Heart right ventricle (tissue), 16 donors: Measurements from ENCODE around the gene PIK3R1. TPM values are rescaled to one million over a fixed set of nuclear protein-coding genes. Genes with fewer than 3 reads are reported as not detected.

ENCODE experiments used
- ATAC-seq, 8 donors: fragments of 200-7000 bp; cut with Tn5 transposase; one replicate each; pipeline ENCODE4 v1.9.1; 2020; ENCODE audit warnings: mild to moderate bottlenecking in 8 of 8, moderate library complexity in 8 of 8, moderate number of reproducible peaks in 1 of 8
- DNase-seq, 2 donors: peaks; one replicate each; pipeline ENCODE4 v3.0.0-alpha.2; 2020
- H3K27ac ChIP-seq, 10 donors: fragments of 200-600 bp; sonication (generic) in 2 of 10; one replicate each; pipeline versions ENCODE4 v1.5.0 to v1.8.0; 2020 to 2022; ENCODE audit warnings: mild to moderate bottlenecking in 3 of 10
- H3K27me3 ChIP-seq, 7 donors: fragments of 200-600 bp; one replicate each; pipeline ENCODE4 v1.8.0; 2021 to 2022; ENCODE audit warnings: mild to moderate bottlenecking in 2 of 7
- H3K36me3 ChIP-seq, 9 donors: fragments of 200-600 bp; sonication (generic) in 1 of 9; one replicate each; pipeline versions ENCODE4 v1.5.0 to v1.8.0; 2020 to 2022; ENCODE audit warnings: mild to moderate bottlenecking in 2 of 9
- H3K4me1 ChIP-seq, 9 donors: fragments of 200-600 bp; sonication (generic) in 1 of 9; one replicate each; pipeline versions ENCODE4 v1.5.0 to v1.8.0; 2020 to 2022; ENCODE audit warnings: mild to moderate bottlenecking in 4 of 9
- H3K4me3 ChIP-seq, 10 donors: fragments of 200-600 bp; sonication (generic) in 2 of 10; one replicate each; pipeline versions ENCODE4 v1.5.0 to v1.8.0; 2020 to 2022; ENCODE audit warnings: mild to moderate bottlenecking in 7 of 10, moderate library complexity in 2 of 10
- H3K9me3 ChIP-seq, 11 donors: fragments of 200-600 bp in 10 of 11; sonication (generic) in 2 of 11; one replicate each; pipeline versions ENCODE4 v1.5.0 to v1.8.0; 2013 to 2022; ENCODE audit warnings: mild to moderate bottlenecking in 2 of 11, control low read depth in 1 of 11, moderate library complexity in 1 of 11
- WGBS, 2 donors: extraction: QIAGEN DNeasy Blood & Tissue Kit; methylation state at CpG; one replicate each; pipeline ENCODE4 v1.1.7; 2013; ENCODE audit warnings: inconsistent platforms in 1 of 2; 5-methylcytosine and 5-hydroxymethylcytosine counted together
- intact Hi-C, 10 donors: fragments of 100-400 bp; cut with DNase I; formaldehyde crosslinking; loops; one replicate each; pipeline versions ENCODE4 v1.11.1 to v1.14.2; 2022
- polyA plus RNA-seq, 2 donors: library from polyadenylated mRNA; stranded (reverse); fragments of 200-250 nt; gene quantifications; one replicate each; pipeline ENCODE4 v1.2.3, GENCODE V29; 2013
- total RNA-seq, 10 donors: library from RNA; stranded (reverse); fragmentation: NEBNext Ultra II Directional in 3 of 10; extraction: Animal tissue kit (Norgen Biotek cat#: 25700) in 3 of 10; gene quantifications; one replicate each; pipeline versions ENCODE4 v1.2.1 to v1.2.4, GENCODE V29; 2021 to 2023
- TF ChIP-seq, protein P1 (sequence below), 9 donors: fragments of 200-600 bp; sonication (generic) in 2 of 9; IDR thresholded peaks; one replicate each; pipeline versions ENCODE4 v1.5.0 to v1.8.0; 2021 to 2022; ENCODE audit warnings: antibody characterized with exemption in 9 of 9, mild to moderate bottlenecking in 5 of 9, moderate library complexity in 1 of 9
- donor health status: Arrhythmogenic right ventricular cardiomyopathy.
- donor health status: ischemic (EF 13 %, LVEDD 7.1; RV severe dilation, severe dysfunction).
- donor health status: healthy with polysubstance abuse.
- donor health status: DM: no; HTN: yes; CAD: no.
- donor health status: DM: no; HTN: no; CAD: no.
- donor health status: ischemic (EF 25% LVEDD 6.9; RV normal size, moderate dysfunction).
- donor health status: ischemic (EF 25% LVEDD 5.7; RV mildly dilated, moderate dysfunction).
- donor health status: healthy.
- donor health status: DM: yes; HTN: yes; CAD: no.
- donor health status: Ischemic cardiomyopathy.
- donor health status: ischemic (EF 35%, LVEDD 5.7; RV mildly dilated, moderate dysfunction).
- donor health status: nonischemic (EF 11% LVEDD 7.7; RV severe dilation, severe dysfunction).
- donor health status: DM: yes; HTN: yes; CAD: no.
- donor health status: PGD.
- donor health status: ischemic (EF 29% LVEDD 5.4; RV normal size, mild dysfunction).
- donor health status: nonischemic (EF 23%, LVEDD 6.1; RV moderate dilation, normal function).

PIK3R1 gene
- total and polyA plus RNA-seq, 12 donors: 12.2 to 269 (median 125) TPM

- Histone ChIP-seq H3K4me1 (peaks cover 0 to 30% (median 0%) of the 10 kb centered on the region in 9 donors), H3K36me3 (no peaks in the 10 kb centered on the region), H3K27me3 (no peaks in the 10 kb centered on the region), H3K4me3 (no peak overlapping the region), H3K27ac (no peak overlapping the region), H3K9me3 (no peaks in the 10 kb centered on the region)
- intact Hi-C loops: no loop called here
- no peak for DNase-seq
- ATAC-seq: no peak
- TF ChIP-seq, protein P1, sequence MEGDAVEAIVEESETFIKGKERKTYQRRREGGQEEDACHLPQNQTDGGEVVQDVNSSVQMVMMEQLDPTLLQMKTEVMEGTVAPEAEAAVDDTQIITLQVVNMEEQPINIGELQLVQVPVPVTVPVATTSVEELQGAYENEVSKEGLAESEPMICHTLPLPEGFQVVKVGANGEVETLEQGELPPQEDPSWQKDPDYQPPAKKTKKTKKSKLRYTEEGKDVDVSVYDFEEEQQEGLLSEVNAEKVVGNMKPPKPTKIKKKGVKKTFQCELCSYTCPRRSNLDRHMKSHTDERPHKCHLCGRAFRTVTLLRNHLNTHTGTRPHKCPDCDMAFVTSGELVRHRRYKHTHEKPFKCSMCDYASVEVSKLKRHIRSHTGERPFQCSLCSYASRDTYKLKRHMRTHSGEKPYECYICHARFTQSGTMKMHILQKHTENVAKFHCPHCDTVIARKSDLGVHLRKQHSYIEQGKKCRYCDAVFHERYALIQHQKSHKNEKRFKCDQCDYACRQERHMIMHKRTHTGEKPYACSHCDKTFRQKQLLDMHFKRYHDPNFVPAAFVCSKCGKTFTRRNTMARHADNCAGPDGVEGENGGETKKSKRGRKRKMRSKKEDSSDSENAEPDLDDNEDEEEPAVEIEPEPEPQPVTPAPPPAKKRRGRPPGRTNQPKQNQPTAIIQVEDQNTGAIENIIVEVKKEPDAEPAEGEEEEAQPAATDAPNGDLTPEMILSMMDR (IDR thresholded peaks at IDR 0.05): no peak
These were observed 120.6 kb downstream of the PIK3R1 start for GRCh38 chr5:68336200-68336599.

DNA sequence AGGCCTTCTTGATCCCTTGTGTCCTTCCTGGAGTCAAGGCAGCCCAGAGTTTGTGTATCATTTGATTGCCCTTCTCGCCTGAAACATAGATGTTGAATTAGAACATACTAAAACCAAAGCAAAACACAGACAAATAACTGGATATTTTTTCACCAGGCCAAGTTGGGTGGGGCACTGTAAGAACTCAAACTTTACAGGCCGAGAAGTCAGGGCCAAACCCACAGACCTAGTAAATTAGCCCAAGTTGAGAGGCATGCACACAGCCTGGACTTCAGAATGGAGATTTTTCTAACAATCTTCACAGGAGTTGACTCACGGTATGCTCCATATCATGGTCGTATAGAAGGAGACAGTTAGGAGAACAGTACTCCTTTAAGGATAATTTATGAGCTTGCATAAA is 121.7 kb downstream of the PIK3R1 start:
- ATAC-seq: no peak
- Histone ChIP-seq H3K27me3 (no peaks in the 10 kb centered on the region), H3K36me3 (no peaks in the 10 kb centered on the region), H3K9me3 (no peaks in the 10 kb centered on the region), H3K4me3 (no peak overlapping the region), H3K4me1 (peaks cover 0 to 20% (median 0%) of the 10 kb centered on the region in 9 donors), H3K27ac (no peak overlapping the region)
- no peak for DNase-seq
- 95 to 97% methylated on average over 4 of the region's 4 CpGs for WGBS, 2 donors
- intact Hi-C loops: no loop called here
- TF ChIP-seq, protein P1 (IDR thresholded peaks at IDR 0.05): no peak

DNA sequence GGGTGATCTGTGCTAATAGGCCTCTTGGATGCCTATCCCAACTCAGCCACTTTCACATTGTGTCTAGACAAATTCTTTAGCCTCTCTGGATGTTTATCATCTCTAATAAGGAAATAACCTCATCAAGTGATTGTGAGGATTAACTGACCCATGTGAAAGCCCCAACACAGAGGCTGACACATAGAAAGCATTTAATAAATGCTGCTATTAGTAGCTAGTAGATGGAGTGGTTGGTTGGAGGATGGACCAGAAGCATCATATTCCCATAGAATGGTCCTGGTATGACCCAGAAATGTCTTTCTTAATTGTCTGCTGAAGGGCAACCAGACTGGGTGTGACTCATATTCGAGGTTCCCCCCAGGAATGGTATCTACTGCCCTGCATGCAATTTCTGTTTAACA is 124.4 kb downstream of the PIK3R1 start:
- Histone ChIP-seq H3K9me3 (no peaks in the 10 kb centered on the region), H3K27ac (no peak overlapping the region), H3K36me3 (no peaks in the 10 kb centered on the region), H3K4me1 (peaks cover 0 to 22% (median 12%) of the 10 kb centered on the region in 9 donors), H3K4me3 (no peak overlapping the region), H3K27me3 (no peaks in the 10 kb centered on the region)
- ATAC-seq (no peak), DNase-seq (no peak)
- intact Hi-C loops: no loop called here
- TF ChIP-seq, protein P1 (IDR thresholded peaks at IDR 0.05): no peak
- WGBS, 2 donors: 64 to 65% methylated on average over 1 of the region's 1 CpG

DNA sequence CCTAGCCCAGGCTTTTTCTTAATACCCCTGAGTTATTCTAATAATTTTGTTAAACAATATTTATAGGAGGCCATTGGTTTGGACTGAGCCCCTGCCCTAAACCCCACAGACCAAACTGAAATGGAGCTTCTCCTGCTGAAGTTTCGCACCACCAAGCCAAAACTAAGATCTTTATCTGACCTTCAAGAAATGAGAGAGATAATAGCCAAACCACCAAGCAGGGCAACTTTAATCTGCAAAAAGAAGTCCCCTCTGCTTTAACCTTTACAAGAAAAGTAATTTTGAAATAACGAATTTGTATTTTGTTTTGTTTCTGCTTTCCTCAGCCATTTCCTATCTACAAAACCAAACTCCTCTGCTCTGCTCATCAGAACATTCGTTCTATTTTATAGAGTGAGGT is 125.5 kb downstream of the PIK3R1 start:
- 88 to 91% methylated on average over 3 of the region's 3 CpGs for WGBS, 2 donors
- no peak for DNase-seq
- TF ChIP-seq, protein P1 (IDR thresholded peaks at IDR 0.05): no peak
- ATAC-seq: no peak
- Histone ChIP-seq H3K4me1 (peaks cover 0 to 25% (median 12%) of the 10 kb centered on the region in 9 donors), H3K27ac (no peak overlapping the region), H3K4me3 (no peak overlapping the region), H3K9me3 (no peaks in the 10 kb centered on the region), H3K27me3 (no peaks in the 10 kb centered on the region), H3K36me3 (no peaks in the 10 kb centered on the region)
- intact Hi-C loops: no loop called here
